GM12891 (cell line): ENCODE measurements around the gene LRPPRC.
A peak's percentile ranks its signal among the peaks of the same experiment; 100 is the strongest.
"Not testable (repeated sequence)": the region's sequence is repeated elsewhere in the genome, so short reads cannot be mapped to it uniquely, and the experiment has no call there.

Experiments
- DNase-seq: peaks from one replicate; pipeline ENCODE4 v3.0.0; 2011; ENCODE audit warnings: low spot score; ENCODE audit not compliant: insufficient read length
- FAIRE-seq: peaks from 2 replicates; lab custom pipeline; 2011; peaks lifted over from hg19 to GRCh38; lab: Jason Lieb, UNC
- PAX5 ChIP-seq: IDR thresholded peaks from 2 replicates; pipeline ENCODE4 v1.6.1; 2011; ENCODE audit warnings: low read length, moderate library complexity, mild to moderate bottlenecking; ENCODE audit not compliant: insufficient read depth, severe bottlenecking
- POLR2A ChIP-seq: IDR thresholded peaks from 2 replicates; pipeline ENCODE4 v1.6.1; 2011; ENCODE audit warnings: low read depth, low read length, control low read depth
- POLR2AphosphoS5 ChIP-seq: IDR thresholded peaks from 2 replicates; pipeline ENCODE4 v1.6.1; 2011; ENCODE audit warnings: low read depth, low read length, control low read depth
- POU2F2 ChIP-seq: IDR thresholded peaks from 2 replicates; pipeline ENCODE4 v1.6.1; 2011; ENCODE audit warnings: low read depth, mild to moderate bottlenecking, control low read depth, low read length, moderate library complexity
- SPI1 ChIP-seq: IDR thresholded peaks from 2 replicates; pipeline ENCODE4 v1.6.1; 2011; ENCODE audit warnings: low read depth, low read length, control low read depth
- TAF1 ChIP-seq: IDR thresholded peaks from 2 replicates; pipeline ENCODE4 v1.6.1; 2011; ENCODE audit warnings: low read depth, low read length, control low read depth

Gene LRPPRC

DNA sequence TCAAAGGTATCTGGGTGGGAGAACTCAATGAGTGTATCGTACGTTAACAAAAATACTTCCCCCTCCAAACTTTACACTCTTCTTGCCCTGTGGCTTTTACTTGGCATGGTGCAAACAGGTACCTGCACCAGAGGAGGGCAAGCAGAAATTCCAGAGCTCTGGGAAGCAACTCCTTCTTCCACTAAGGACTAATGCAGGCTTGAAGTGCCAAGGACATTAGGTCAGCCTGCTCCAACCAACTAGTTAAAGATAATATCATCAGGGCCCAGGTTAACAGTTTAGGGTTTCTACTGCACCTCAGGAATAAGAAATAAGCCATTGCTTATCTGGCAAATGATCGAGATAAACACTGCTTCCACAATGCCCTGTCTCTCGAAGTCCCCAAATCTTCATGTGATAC, 70.4 kb downstream of the LRPPRC start:
- TF ChIP-seq PAX5: no peak
- TF ChIP-seq POLR2A: no peak
- TF ChIP-seq POLR2AphosphoS5: no peak
- TF ChIP-seq POU2F2: no peak
- no peak for DNase-seq
- FAIRE-seq: no peak

DNA sequence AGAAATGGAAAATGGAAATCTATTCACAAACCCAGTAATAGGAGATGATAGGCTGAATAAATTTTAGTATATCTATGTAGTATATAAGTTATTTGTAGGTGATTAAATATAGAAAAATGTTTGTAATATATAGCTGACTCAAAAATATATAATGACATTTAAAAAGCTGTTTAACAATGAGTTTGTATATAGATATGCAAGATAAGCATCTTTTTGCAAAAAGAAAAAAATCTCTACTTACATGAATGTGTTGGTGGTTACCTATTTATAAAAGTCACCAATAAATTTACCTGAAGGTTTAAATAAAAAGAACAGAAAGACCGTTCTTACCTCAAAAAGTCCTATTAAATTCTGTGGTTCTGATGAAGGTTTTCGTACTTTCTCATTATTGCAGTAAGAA, 71.3 kb downstream of the LRPPRC start:
- DNase-seq (no peak), FAIRE-seq (no peak)
- TF ChIP-seq POLR2A (no peak), POU2F2 (no peak), POLR2AphosphoS5 (no peak), SPI1 (no peak), PAX5 (no peak), TAF1 (no peak)

DNA sequence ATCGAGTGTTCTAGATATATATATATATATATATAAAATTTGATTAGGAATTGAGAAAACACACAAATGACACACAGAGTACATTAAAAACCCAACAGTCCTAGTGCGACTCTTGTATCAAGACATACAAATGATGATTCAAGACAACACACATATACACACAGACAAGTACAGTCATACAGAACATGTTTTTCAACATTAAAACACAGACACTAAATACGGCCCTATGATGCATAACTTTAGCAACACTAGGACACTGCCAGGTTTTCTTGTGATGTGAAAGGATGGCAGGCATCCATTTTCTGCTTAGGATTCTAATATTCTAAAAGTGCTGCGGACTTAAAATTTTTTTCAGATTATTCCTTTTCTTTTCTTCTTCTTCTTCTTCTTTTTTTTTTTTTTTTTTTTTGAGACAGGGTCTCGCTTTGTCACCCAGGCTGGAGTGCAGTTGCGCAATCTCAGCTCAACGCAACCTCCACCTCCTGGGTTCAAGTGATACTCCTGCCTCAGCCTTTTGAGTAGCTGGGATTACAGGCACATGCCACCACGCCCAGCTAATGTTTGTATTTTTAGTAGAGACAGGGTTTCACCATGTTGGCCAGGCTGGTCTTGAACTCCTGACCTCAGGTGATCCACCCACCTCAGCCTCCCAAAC, 84.5 kb downstream of the LRPPRC start:
- DNase-seq, FAIRE-seq: not testable (repeated sequence)

DNA sequence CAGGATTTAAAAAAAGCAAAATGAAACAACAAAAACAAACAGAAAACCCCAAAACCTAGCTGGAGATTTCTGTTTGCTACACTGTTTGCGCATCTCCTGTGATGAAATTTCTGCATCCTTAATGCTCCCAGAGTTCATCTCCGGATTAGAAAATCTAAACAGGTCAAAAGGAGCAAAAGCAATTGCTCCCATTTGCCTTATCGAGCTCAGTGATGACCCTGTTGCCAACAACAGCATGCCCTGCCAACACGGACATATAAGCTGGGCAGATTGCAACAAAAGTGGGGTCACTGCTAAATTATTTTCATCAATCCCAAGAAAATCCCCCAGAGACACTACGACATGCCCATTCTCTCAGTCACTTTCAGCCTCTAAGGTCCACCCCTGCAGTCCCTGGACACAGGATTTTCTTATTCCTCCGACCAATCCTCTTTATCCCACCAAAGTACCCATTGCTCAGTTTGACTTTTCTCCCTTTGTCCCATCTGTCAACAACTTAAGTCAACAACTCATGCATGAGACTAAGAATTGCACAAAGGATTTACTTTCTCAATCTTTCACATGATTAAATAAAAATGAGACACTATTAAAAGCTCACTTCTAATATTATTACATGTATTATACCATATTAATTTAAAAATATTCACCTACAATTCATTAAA, 89.2 kb downstream of the LRPPRC start:
- DNase-seq (no peak), FAIRE-seq (no peak)
- TF ChIP-seq SPI1 (no peak), PAX5 (no peak), TAF1 (no peak), POU2F2 (no peak), POLR2A (no peak), POLR2AphosphoS5 (no peak)

DNA sequence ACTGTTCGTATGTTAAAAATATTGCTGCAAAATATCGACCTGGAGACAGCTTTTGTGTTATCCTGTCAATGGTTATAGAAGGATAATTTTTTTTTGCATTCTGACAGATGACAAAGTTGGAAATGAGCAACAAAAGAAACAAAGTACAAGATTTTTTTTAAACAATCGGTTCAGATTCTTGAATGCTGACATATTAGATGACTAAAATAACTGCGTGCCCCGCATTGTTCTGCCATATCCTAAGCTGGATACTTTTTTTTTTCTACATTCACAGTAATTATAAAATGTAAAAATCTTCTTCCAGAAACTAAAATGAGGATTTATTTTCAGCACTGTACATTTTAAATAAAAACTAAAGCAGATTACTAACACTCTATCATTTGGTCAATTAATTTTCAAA, 89.9 kb downstream of the LRPPRC start:
- TF ChIP-seq POLR2AphosphoS5 (no peak), POU2F2 (no peak), SPI1 (no peak), PAX5 (no peak), TAF1 (no peak), POLR2A (no peak)
- no peak for FAIRE-seq
- DNase-seq: no peak

DNA sequence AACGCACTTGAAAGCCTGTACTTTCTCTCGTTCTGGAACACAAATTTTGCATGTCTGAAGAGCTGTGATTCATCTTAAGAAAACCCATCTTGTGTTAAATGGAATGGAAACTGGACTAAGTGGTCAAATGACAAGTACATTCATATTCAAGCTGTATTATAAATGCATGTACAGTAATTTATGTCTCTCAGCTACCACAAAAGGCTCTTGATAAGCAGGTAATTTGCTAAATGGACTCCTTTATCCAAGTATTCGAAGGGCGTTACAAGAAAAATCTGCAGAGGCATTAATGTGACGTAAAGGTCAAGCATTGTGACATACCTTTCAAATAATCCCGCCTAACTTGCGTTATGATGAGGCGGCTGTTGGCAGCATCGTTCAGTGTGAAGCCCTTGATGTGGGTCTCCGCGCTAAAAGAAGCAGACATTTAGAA, 90.4 kb downstream of the LRPPRC start:
- DNase-seq: no peak
- no peak for FAIRE-seq
- TF ChIP-seq PAX5 (no peak), POU2F2 (0 out of 2 replicates have a peak, but pooled peaks have one; percentile 27)

DNA sequence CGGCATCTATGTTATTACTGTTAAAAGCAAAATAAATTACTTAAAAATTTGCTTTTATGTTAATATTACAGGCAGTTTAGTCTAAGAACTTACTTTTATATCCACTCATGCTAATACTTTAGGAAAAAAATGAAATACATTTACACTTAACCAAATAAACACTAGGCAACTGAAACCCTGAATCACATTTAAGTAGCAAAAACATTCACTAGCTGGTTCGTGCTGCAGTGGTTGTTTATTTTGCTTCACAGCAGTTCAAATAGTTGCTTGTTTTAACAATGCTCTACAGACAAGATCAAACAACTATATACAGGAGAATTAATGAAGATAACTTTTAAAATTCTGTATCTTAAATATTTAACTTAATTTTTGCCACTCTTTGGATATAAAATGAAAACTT, 96.2 kb downstream of the LRPPRC start:
- DNase-seq (no peak), FAIRE-seq (no peak)
- TF ChIP-seq POLR2AphosphoS5 (no peak), PAX5 (no peak), POU2F2 (no peak), TAF1 (no peak), SPI1 (no peak), POLR2A (no peak)

DNA sequence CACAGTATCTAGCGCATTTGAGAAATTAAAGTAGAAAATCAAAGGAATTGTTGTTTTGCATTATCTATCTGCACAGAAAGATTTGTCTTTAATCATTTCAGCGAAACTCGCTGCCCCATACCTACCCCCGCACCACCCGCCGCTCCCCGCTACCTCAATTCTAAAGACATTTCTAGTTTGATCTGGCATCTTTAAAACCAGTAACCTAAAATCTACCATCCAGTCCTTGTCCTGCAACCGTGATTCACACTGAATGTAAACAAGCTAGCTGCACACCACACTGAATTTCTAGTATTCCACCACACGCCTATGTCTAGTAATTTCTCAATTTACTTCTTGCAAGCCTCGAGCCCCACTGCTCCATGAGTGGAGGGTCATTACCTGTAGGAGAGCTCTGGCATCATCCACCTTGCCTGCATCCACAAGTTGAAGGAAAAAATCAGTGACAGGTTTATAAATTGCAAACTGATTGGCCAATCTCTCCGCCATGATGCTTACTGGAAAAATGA, 96.9 kb downstream of the LRPPRC start:
- DNase-seq: no peak
- TF ChIP-seq SPI1 (no peak), POLR2A (no peak)
- peak; percentile 28 for FAIRE-seq

DNA sequence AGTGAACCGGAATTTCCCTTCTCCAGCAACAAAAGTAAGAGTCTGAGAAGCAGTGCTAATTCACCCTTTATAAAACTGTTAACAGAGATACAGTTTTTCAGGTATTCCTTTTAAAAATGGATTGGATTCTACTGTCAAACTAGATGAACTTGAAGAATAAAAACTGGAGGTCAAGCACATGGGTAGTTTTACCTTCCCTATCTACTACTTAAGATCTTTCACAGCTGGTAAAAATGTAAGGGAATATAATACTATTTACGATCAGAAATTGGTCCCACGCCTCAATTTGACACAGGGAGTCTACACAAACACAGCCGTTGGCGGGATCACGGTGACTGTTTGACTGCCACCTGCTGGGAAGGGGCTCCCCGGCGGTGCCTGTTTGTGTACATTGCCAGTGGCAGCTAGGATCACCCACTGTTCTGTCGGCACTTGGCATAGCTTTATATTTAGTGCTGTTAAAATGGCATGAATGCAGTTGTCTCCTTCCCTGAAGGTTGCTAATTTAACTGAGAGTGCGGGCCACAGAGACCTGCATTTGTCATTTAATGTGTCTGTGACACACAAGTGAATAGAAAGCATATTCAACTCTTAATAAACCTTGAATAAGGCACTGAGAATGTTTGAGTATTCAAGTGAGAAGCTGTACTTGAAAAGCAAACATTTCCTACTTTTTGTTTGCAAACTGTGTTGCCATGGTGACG, 97.5 kb downstream of the LRPPRC start:
- DNase-seq (no peak), FAIRE-seq (no peak)
- no peak for TF ChIP-seq POU2F2
- no peak for TF ChIP-seq POLR2A
- no peak for TF ChIP-seq PAX5
- TF ChIP-seq POLR2AphosphoS5: no peak
- no peak for TF ChIP-seq TAF1
- no peak for TF ChIP-seq SPI1

DNA sequence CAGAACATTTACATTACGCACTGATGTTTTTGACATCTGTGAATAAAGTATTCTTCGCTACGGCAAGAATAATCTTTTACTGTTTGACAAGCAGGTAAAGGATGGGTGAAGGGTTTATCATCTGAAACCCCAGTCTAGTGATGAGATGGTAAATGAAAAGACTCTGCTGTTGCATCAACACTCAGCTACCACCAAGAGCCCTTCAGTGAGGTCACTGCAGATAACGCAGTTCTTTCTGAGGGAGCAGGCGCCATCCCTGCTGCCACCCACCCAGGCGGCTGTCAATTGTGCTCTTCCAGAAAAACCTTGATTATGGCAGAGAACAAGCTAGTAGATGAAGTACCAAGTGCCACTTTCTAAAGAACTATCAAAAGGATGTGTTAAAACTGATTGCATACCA, 98.3 kb downstream of the LRPPRC start:
- no peak for FAIRE-seq
- TF ChIP-seq PAX5: no peak
- TF ChIP-seq POLR2A: no peak
- TF ChIP-seq SPI1: no peak
- no peak for TF ChIP-seq POU2F2
- TF ChIP-seq TAF1: no peak
- TF ChIP-seq POLR2AphosphoS5: no peak
- DNase-seq: no peak

DNA sequence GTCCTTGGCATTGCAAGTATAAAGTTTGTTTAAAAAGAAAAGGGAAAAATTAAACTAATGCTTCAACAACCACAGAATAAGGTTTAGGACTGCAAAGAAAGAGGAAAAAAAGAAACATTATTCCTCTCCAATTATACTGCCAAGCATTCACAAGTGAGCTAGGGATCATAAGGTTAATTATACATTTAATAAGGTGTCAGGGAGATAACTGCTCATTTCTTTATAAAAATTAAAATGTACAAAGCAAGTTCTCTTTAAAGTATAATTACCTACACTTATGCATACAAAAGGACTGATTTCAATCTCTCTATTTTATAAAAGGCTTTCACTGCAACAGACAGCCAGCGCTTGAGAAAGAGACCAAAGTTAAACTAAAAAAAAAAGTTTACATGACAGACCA, 98.9 kb downstream of the LRPPRC start:
- TF ChIP-seq PAX5 (no peak), POLR2AphosphoS5 (no peak), POU2F2 (no peak), TAF1 (no peak), SPI1 (no peak), POLR2A (no peak)
- no peak for FAIRE-seq
- no peak for DNase-seq
